ENCODE results near the gene NRAS.

Gene NRAS

DNA sequence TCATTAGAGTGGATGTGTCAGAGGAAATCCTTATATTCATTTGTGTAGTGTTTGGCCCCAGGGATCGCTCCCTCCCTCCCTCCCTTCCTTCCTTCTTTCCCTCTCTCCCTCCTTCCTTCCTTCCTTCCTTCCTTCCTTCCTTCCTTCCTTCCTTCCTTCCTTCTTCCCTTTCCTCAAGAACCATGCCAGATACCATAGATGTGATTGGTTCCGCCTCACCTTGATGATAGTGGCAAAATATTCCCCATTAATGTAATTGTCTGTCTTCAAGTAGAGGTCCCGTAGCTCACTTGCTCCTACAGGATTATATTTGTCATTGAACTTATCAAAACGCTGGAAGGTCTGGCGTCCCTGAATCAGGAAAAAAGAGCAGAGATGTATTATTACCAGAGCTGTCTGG, 38.9 kb downstream of the NRAS start:
- TF ChIP-seq CTCF (IDR thresholded peaks at IDR 0.05; ENCODE audit: low read depth, low read length) = no peak
- Histone ChIP-seq H3K9me3 (no peaks in the 10 kb centered on the region), H3K36me3 (no peaks in the 10 kb centered on the region), H3K27me3 (peaks cover 62% of the 10 kb centered on the region), H3K4me3 (ENCODE audit: low read depth, low read length) (no peak overlapping the region), H3K4me1 (no peaks in the 10 kb centered on the region)
- no peak for DNase-seq

GRCh38 chr1:114676115-114676514, 40.5 kb downstream of the NRAS start:
- no peak for DNase-seq
- no peaks in the 10 kb centered on the region for H3K36me3 ChIP-seq
- no peak for TF ChIP-seq CTCF (IDR thresholded peaks at IDR 0.05; ENCODE audit: low read depth, low read length)
- H3K4me3 ChIP-seq (ENCODE audit: low read depth, low read length) = no peak overlapping the region
- H3K4me1 ChIP-seq = no peaks in the 10 kb centered on the region
- H3K27me3 ChIP-seq = peaks cover 58% of the 10 kb centered on the region
- H3K9me3 ChIP-seq = no peaks in the 10 kb centered on the region

DNA sequence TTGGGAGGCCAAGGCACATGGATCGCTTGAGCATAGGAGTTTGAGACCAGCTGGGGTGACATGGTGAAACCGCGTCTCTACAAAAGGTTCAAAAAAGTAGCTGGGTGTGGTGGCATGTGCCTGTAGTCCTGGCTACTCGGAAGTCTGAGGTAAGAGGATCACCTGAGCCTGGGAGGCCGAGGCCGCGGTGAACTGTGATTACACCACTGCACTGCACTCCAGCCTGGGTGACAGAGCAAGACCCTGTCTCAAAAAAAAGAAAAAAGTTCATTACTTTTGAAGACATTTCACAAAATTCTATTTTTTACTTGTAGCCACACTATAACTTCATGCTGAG, 44.7 kb downstream of the NRAS start:
- no peak for TF ChIP-seq CTCF (IDR thresholded peaks at IDR 0.05; ENCODE audit: low read depth, low read length)
- Histone ChIP-seq H3K27me3 (peaks cover 31% of the 10 kb centered on the region), H3K9me3 (no peaks in the 10 kb centered on the region), H3K4me3 (ENCODE audit: low read depth, low read length) (no peak overlapping the region), H3K36me3 (no peaks in the 10 kb centered on the region), H3K4me1 (no peaks in the 10 kb centered on the region)
- DNase-seq = no peak

- TF ChIP-seq CTCF (IDR thresholded peaks at IDR 0.05; ENCODE audit: low read depth, low read length) = no peak
- Histone ChIP-seq H3K27me3 (peaks cover 30% of the 10 kb centered on the region), H3K36me3 (no peaks in the 10 kb centered on the region), H3K9me3 (no peaks in the 10 kb centered on the region), H3K4me1 (no peaks in the 10 kb centered on the region), H3K4me3 (ENCODE audit: low read depth, low read length) (no peak overlapping the region)
- DNase-seq = no peak
Observed at GRCh38 chr1:114671011-114671938, 45.3 kb downstream of the NRAS start.

DNA sequence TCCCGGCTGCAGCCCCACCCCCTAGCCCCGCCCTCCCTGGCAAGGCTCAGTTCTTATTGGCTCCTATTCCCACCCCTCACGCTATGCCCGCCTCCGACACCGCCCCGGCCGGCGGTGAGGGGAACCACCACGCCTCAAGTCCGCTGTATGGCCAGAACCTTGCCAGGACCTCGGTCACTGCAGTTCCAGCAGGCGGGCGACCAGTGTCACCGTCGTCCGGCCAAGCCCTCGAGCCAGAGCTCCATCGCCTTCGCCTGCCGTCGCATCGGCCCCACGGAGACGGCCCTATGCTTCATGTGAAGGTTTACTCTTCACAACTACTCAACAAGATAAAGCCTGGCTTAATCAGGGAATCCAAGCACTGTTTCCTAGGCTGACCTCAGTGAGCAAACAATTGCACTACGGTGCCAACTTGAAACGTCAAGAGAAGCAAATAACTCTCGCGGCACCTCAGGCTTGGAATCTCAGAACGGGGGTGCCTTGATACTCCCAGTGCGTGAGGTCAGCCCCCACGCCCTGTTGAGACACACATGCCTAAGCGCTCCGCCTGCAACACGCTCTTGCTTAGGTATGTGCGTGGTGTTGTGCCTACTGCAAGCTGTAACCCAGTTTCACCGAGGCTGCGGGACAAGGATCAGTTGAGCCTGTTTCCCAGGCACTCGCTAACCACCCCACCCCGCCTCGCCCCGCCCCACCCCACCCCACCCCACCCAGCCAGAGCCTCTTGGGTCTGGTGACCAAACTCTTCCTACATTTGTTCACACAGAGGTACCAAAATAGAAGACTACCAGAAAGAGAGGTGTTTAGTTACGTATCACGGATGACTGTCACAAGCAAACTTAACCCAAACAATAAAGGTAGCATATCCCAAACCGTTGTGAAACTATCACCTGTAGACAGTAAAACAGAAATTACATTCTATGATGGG, 46.2 kb downstream of the NRAS start:
- no peak for TF ChIP-seq CTCF (IDR thresholded peaks at IDR 0.05; ENCODE audit: low read depth, low read length)
- DNase-seq = peak; percentile 90
- Histone ChIP-seq H3K4me3 (ENCODE audit: low read depth, low read length) (peak overlapping the region; percentile 53), H3K36me3 (no peaks in the 10 kb centered on the region), H3K9me3 (no peaks in the 10 kb centered on the region), H3K4me1 (no peaks in the 10 kb centered on the region), H3K27me3 (peaks cover 24% of the 10 kb centered on the region)
